OCI-LY3 (cell line): Measurements from ENCODE around the gene SIL1.

Experiments
- CTCF ChIP-seq: fragments of 200-600, 300-600 bp; sonication (generic); IDR thresholded peaks from 2 replicates; pipeline ENCODE4 v1.5.1; 2014; ENCODE audit warnings: antibody characterized with exemption, low read length, low read depth
- EZH2phosphoT487 ChIP-seq: fragments of 200-600 bp; shearing (Covaris generic); IDR thresholded peaks from 2 replicates; pipeline ENCODE4 v1.6.1; 2018; ENCODE audit warnings: antibody characterized with exemption, mixed run types, low read depth

GRCh38 chr5:139063664-139064054 lies 134.5 kb downstream of the SIL1 start:
- TF ChIP-seq CTCF (no peak), EZH2phosphoT487 (no peak)
